ENCODE results near the gene NPAS2. TPM values are rescaled to one million over a fixed set of nuclear protein-coding genes. Genes with fewer than 3 reads are reported as not detected.

The NPAS2 gene
- polyA plus RNA-seq, 1 of the 3 experiments (the other 2 are of a cell fraction): 58.5 TPM

GRCh38 chr2:100952512-100952911 is 132.6 kb downstream of the NPAS2 start (continued):
- TF ChIP-seq MAX (IDR thresholded peaks at IDR 0.05; ENCODE audit: low read depth) (no peak), RCOR1 (IDR thresholded peaks at IDR 0.05; ENCODE audit: low read length) (no peak), FOXM1 (IDR thresholded peaks at IDR 0.05; ENCODE audit: low read depth) (no peak), FOSL2 (IDR thresholded peaks at IDR 0.05; ENCODE audit: borderline replicate concordance, low read depth) (no peak)

GRCh38 chr2:100953406-100954043 is 133.6 kb downstream of the NPAS2 start:
- POLR2A ChIA-PET: no interaction called here
- no peak overlapping the region for H3K27ac ChIP-seq (ENCODE audit: low read depth in 2 of 2, low read length in 1 of 2)
- DNase-seq: no peak
- no peaks in the 10 kb centered on the region for H3K9me3 ChIP-seq
- H3K27me3 ChIP-seq (ENCODE audit: insufficient read depth): no peaks in the 10 kb centered on the region
- TF ChIP-seq EP300 (IDR thresholded peaks at IDR 0.05; ENCODE audit: borderline replicate concordance in 1 of 2, low read depth in 1 of 2, low read length in 1 of 2): no peak
- TF ChIP-seq CHD2 (IDR thresholded peaks at IDR 0.05; ENCODE audit: low read length, partially characterized antibody): no peak
- no peak for TF ChIP-seq ELF1 (IDR thresholded peaks at IDR 0.05)
- no peak for TF ChIP-seq POLR2AphosphoS5 (IDR thresholded peaks at IDR 0.05; ENCODE audit: low read depth, low read length)
- no peaks in the 10 kb centered on the region for H4K20me1 ChIP-seq (ENCODE audit: insufficient read depth)
- H3K4me3 ChIP-seq (ENCODE audit: low read depth in 2 of 2, low read length in 1 of 2): no peak overlapping the region
- H3K9me2 ChIP-seq: no peaks in the 10 kb centered on the region
- no peak overlapping the region for H2AFZ ChIP-seq (ENCODE audit: low read depth)
- no peak overlapping the region for H3K9ac ChIP-seq
- no peak overlapping the region for H3K4me2 ChIP-seq
- 94% methylated on average over 11 of the region's 11 CpGs for WGBS (ENCODE audit: low lambda C conversion rate)
- peaks cover 0 to 8% of the 10 kb centered on the region in 2 experiments for H3K36me3 ChIP-seq (replicated peaks in 1 of 2; ENCODE audit: control insufficient read depth in 1 of 2, insufficient read depth in 2 of 2, low read length in 1 of 2)
- no peaks in the 10 kb centered on the region for H3K79me2 ChIP-seq (ENCODE audit: insufficient read depth)
- no peaks in the 10 kb centered on the region for H3F3A ChIP-seq (replicated peaks; ENCODE audit: insufficient read depth)
- CTCF ChIA-PET: interaction anchor here (1.3 kb wide), 1 partner anchor 343 kb away, joined by 3 read pairs; no protein-coding TSS in a partner anchor
- no peaks in the 10 kb centered on the region; a peak in 2 of 4 replicates for H3K4me1 ChIP-seq (ENCODE audit: control insufficient read depth in 1 of 2, insufficient read depth in 2 of 2, low read depth in 1 of 2, low read length in 1 of 2)

GRCh38 chr2:100954044-100954420 is 134.1 kb downstream of the NPAS2 start:
- no peak overlapping the region for H3K27ac ChIP-seq (ENCODE audit: low read depth in 2 of 2, low read length in 1 of 2)
- H3F3A ChIP-seq (replicated peaks; ENCODE audit: insufficient read depth): no peaks in the 10 kb centered on the region
- H2AFZ ChIP-seq (ENCODE audit: low read depth): no peak overlapping the region
- ChIA-PET POLR2A (no interaction called here), CTCF (interaction anchor here (1.3 kb wide), 1 partner anchor 344 kb away, joined by 3 read pairs; no protein-coding TSS in a partner anchor)
- H3K4me2 ChIP-seq: no peak overlapping the region
- no peaks in the 10 kb centered on the region for H3K27me3 ChIP-seq (ENCODE audit: insufficient read depth)
- peaks cover 0 to 7% of the 10 kb centered on the region in 2 experiments for H3K36me3 ChIP-seq (replicated peaks in 1 of 2; ENCODE audit: control insufficient read depth in 1 of 2, insufficient read depth in 2 of 2, low read length in 1 of 2)
- no peaks in the 10 kb centered on the region for H4K20me1 ChIP-seq (ENCODE audit: insufficient read depth)
- no peak overlapping the region for H3K4me3 ChIP-seq (ENCODE audit: low read depth in 2 of 2, low read length in 1 of 2)
- H3K4me1 ChIP-seq (ENCODE audit: control insufficient read depth in 1 of 2, insufficient read depth in 2 of 2, low read depth in 1 of 2, low read length in 1 of 2): peaks cover 0 to under 1% of the 10 kb centered on the region in 2 experiments; a peak in 2 of 4 replicates
- no peaks in the 10 kb centered on the region for H3K9me2 ChIP-seq
- 72% methylated on average over 6 of the region's 6 CpGs for WGBS (ENCODE audit: low lambda C conversion rate)
- H3K9ac ChIP-seq: no peak overlapping the region
- no peak for DNase-seq
- no peaks in the 10 kb centered on the region for H3K79me2 ChIP-seq (ENCODE audit: insufficient read depth)
- H3K9me3 ChIP-seq: no peaks in the 10 kb centered on the region
- TF ChIP-seq EP300 (IDR thresholded peaks at IDR 0.05; ENCODE audit: borderline replicate concordance in 1 of 2, low read depth in 1 of 2, low read length in 1 of 2): no peak
- no peak for TF ChIP-seq GATA2 (CRISPR knock-in tag; IDR thresholded peaks at IDR 0.05)
- TF ChIP-seq NRF1 (IDR thresholded peaks at IDR 0.05; ENCODE audit: low read depth, low read length): no peak
- TF ChIP-seq MEF2A (IDR thresholded peaks at IDR 0.05; ENCODE audit: borderline replicate concordance, low read depth): no peak
- TF ChIP-seq USF2 (IDR thresholded peaks at IDR 0.05; ENCODE audit: borderline replicate concordance, low read depth, low read length): no peak
- no peak for TF ChIP-seq FOXM1 (IDR thresholded peaks at IDR 0.05; ENCODE audit: low read depth)
- no peak for TF ChIP-seq FOSL2 (IDR thresholded peaks at IDR 0.05; ENCODE audit: borderline replicate concordance, low read depth)
- TF ChIP-seq POLR2AphosphoS5 (IDR thresholded peaks at IDR 0.05; ENCODE audit: low read depth, low read length): no peak
- TF ChIP-seq NFIC (IDR thresholded peaks at IDR 0.05; ENCODE audit: borderline replicate concordance): no peak
- no peak for TF ChIP-seq CTCF (IDR thresholded peaks at IDR 0.05)
- no peak for TF ChIP-seq CHD2 (IDR thresholded peaks at IDR 0.05; ENCODE audit: low read length, partially characterized antibody)
- TF ChIP-seq YY1 (IDR thresholded peaks at IDR 0.05; ENCODE audit: low read depth): no peak
- TF ChIP-seq ELF1 (IDR thresholded peaks at IDR 0.05): no peak
- TF ChIP-seq MXI1 (IDR thresholded peaks at IDR 0.05; ENCODE audit: low read depth, low read length): no peak
- TF ChIP-seq TCF12 (IDR thresholded peaks at IDR 0.05): no peak

Measured in SK-N-SH (cell line).